ENCODE measurements around the gene GHRHR.

The GHRHR gene

GRCh38 chr7:30969604-30969970 lies 5.8 kb downstream of the GHRHR start:
- DNase-seq, result no peak

- no peak for DNase-seq
Observed at GRCh38 chr7:30970074-30970473, 6.3 kb downstream of the GHRHR start.

GRCh38 chr7:30970594-30971094 lies 6.9 kb downstream of the GHRHR start:
- DNase-seq, result no peak

GRCh38 chr7:30971440-30971839 lies 7.7 kb downstream of the GHRHR start:
- DNase-seq, result no peak

GRCh38 chr7:30971840-30972563 lies 8.2 kb downstream of the GHRHR start:
- DNase-seq, result no peak

- no peak for DNase-seq
Observed at GRCh38 chr7:30973292-30973691, 9.5 kb downstream of the GHRHR start.

GRCh38 chr7:30973791-30974604 lies 10.2 kb downstream of the GHRHR start:
- DNase-seq, result no peak

GRCh38 chr7:30974605-30975255 lies 11.0 kb downstream of the GHRHR start:
- DNase-seq, result peak; percentile 51

- no peak for DNase-seq
Observed at GRCh38 chr7:30975256-30975899, 11.6 kb downstream of the GHRHR start.

- DNase-seq, result no peak
Observed at GRCh38 chr7:30976381-30976780, 12.6 kb downstream of the GHRHR start.

GRCh38 chr7:30977222-30977621 lies 13.5 kb downstream of the GHRHR start:
- no peak for DNase-seq

- peak; percentile 40 for DNase-seq
Observed at GRCh38 chr7:30977896-30978564, 14.3 kb downstream of the GHRHR start.

GRCh38 chr7:30979027-30979426 lies 15.3 kb downstream of the GHRHR start:
- DNase-seq, result no peak

- no peak for DNase-seq
Observed at GRCh38 chr7:30980194-30980593, 16.4 kb downstream of the GHRHR start.

GRCh38 chr7:30980751-30981150 lies 17.0 kb downstream of the GHRHR start:
- no peak for DNase-seq

GRCh38 chr7:30983042-30983913 lies 19.5 kb downstream of the GHRHR start:
- DNase-seq, result peak; percentile 69

- no peak for DNase-seq
Observed at GRCh38 chr7:30983914-30984247, 20.1 kb downstream of the GHRHR start.

GRCh38 chr7:30984359-30985107 lies 20.8 kb downstream of the GHRHR start:
- no peak for DNase-seq

GRCh38 chr7:30985756-30986155 lies 22.0 kb downstream of the GHRHR start:
- no peak for DNase-seq

- DNase-seq, result no peak
Observed at GRCh38 chr7:30986331-30986730, 22.6 kb downstream of the GHRHR start.

- no peak for DNase-seq
Observed at GRCh38 chr7:30986738-30987137, 23.0 kb downstream of the GHRHR start.

Data from NCI-H510A treated with DMSO at 0.1 percent for 48 hours (cell line).